Liver (tissue), 9 donors: ENCODE data around the gene GRM3. TPM values are rescaled to one million over a fixed set of nuclear protein-coding genes. Genes with fewer than 3 reads are reported as not detected.

ENCODE experiments used
- DNase-seq: peaks from one replicate; pipeline ENCODE4 v3.0.0-alpha.2; 2017; ENCODE audit warnings: low spot score
- H3K27ac ChIP-seq, 2 donors: one replicate each; pipeline ENCODE4 v1.7.0; 2013; ENCODE audit warnings: inconsistent platforms in 2 of 2, low read length in 2 of 2, control low read depth in 1 of 2, low read depth in 1 of 2, mild to moderate bottlenecking in 1 of 2
- H3K27me3 ChIP-seq, 4 donors: one replicate each; pipeline versions ENCODE4 v1.6.1 to v1.7.0; 2013; ENCODE audit warnings: low read length in 3 of 4, inconsistent platforms in 1 of 4, mild to moderate bottlenecking in 1 of 4, moderate library complexity in 1 of 4; ENCODE audit not compliant: control insufficient read depth in 4 of 4, insufficient read depth in 4 of 4
- H3K36me3 ChIP-seq, 4 donors: one replicate each; pipeline versions ENCODE4 v1.6.1 to v1.7.0; 2013; ENCODE audit warnings: low read length in 3 of 4, mild to moderate bottlenecking in 3 of 4, low read depth in 1 of 4, moderate library complexity in 1 of 4; ENCODE audit not compliant: control insufficient read depth in 4 of 4, insufficient read depth in 3 of 4
- H3K4me1 ChIP-seq, 4 donors: one replicate each; pipeline versions ENCODE4 v1.6.1 to v1.7.0; 2013; ENCODE audit warnings: low read length in 3 of 4, mild to moderate bottlenecking in 3 of 4, moderate library complexity in 1 of 4; ENCODE audit not compliant: control insufficient read depth in 4 of 4, insufficient read depth in 4 of 4
- H3K4me3 ChIP-seq, 3 donors: one replicate each; pipeline versions ENCODE4 v1.6.1 to v1.7.0; 2013; ENCODE audit warnings: low read length in 3 of 3, control low read depth in 1 of 3, low read depth in 1 of 3, mild to moderate bottlenecking in 1 of 3
- H3K9ac ChIP-seq, 2 donors: one replicate each; pipeline ENCODE4 v1.7.0; 2013; ENCODE audit warnings: low read length in 2 of 2, mild to moderate bottlenecking in 2 of 2, moderate library complexity in 2 of 2, control low read depth in 1 of 2, low read depth in 1 of 2
- H3K9me3 ChIP-seq, 4 donors: one replicate each; pipeline versions ENCODE4 v1.6.1 to v1.7.0; 2013; ENCODE audit warnings: low read length in 3 of 4; ENCODE audit not compliant: control insufficient read depth in 4 of 4
- ATF3 ChIP-seq: IDR thresholded peaks from 2 replicates; pipeline ENCODE4 v1.6.1; 2016; ENCODE audit warnings: antibody characterized with exemption
- CTCF ChIP-seq: fragments of 150-350 bp; IDR thresholded peaks from 2 replicates; pipeline ENCODE4 v1.5.1; 2017; ENCODE audit warnings: improper control_type of control experiment, low read depth, low read length; ENCODE audit not compliant: missing input control
- EGR1 ChIP-seq, 2 donors: IDR thresholded peaks; 2 replicates each; pipeline ENCODE4 v1.6.1; 2016 to 2018; ENCODE audit warnings: antibody characterized with exemption in 2 of 2, low read depth in 2 of 2
- FOXA1 ChIP-seq: IDR thresholded peaks from 2 replicates; pipeline ENCODE4 v1.6.1; 2016; ENCODE audit warnings: antibody characterized with exemption
- FOXA2 ChIP-seq: IDR thresholded peaks from 2 replicates; pipeline ENCODE4 v1.6.1; 2016; ENCODE audit warnings: antibody characterized with exemption
- GABPA ChIP-seq, 2 donors: IDR thresholded peaks in 1 of 2; conservative IDR thresholded peaks in 1 of 2; 2 replicates each; pipeline ENCODE4 v1.6.1; 2016; ENCODE audit warnings: antibody characterized with exemption in 2 of 2, mild to moderate bottlenecking in 1 of 2, moderate library complexity in 1 of 2
- HNF4A ChIP-seq, 2 donors: conservative IDR thresholded peaks; 2 replicates each; pipeline ENCODE4 v1.6.1; 2016; ENCODE audit warnings: antibody characterized with exemption in 2 of 2, mild to moderate bottlenecking in 2 of 2
- HNF4G ChIP-seq: IDR thresholded peaks from 2 replicates; pipeline ENCODE4 v1.6.1; 2016; ENCODE audit warnings: antibody characterized with exemption
- JUND ChIP-seq, 2 donors: IDR thresholded peaks; 2 replicates each; pipeline ENCODE4 v1.6.1; 2016; ENCODE audit warnings: antibody characterized with exemption in 2 of 2
- RAD21 ChIP-seq, 2 donors: IDR thresholded peaks; 2 replicates each; pipeline ENCODE4 v1.6.1; 2016; ENCODE audit warnings: antibody characterized with exemption in 2 of 2, mild to moderate bottlenecking in 2 of 2
- RXRA ChIP-seq, 2 donors: IDR thresholded peaks; 2 replicates each; pipeline ENCODE4 v1.6.1; 2017 to 2018; ENCODE audit warnings: antibody characterized with exemption in 2 of 2, mild to moderate bottlenecking in 1 of 2
- SP1 ChIP-seq: IDR thresholded peaks from 2 replicates; pipeline ENCODE4 v1.6.1; 2018; ENCODE audit warnings: antibody characterized with exemption, mild to moderate bottlenecking
- TAF1 ChIP-seq: conservative IDR thresholded peaks from 2 replicates; pipeline ENCODE4 v1.6.1; 2016; ENCODE audit warnings: antibody characterized with exemption, mild to moderate bottlenecking
- YY1 ChIP-seq: IDR thresholded peaks from 2 replicates; pipeline ENCODE4 v1.6.1; 2016; ENCODE audit warnings: antibody characterized with exemption, mild to moderate bottlenecking
- WGBS: extraction: QIAGEN DNeasy Blood & Tissue Kit; methylation state at CpG from one replicate; pipeline ENCODE4 v1.1.7; 2013; 5-methylcytosine and 5-hydroxymethylcytosine counted together
- polyA plus RNA-seq, 2 donors: library from polyadenylated mRNA; stranded (reverse) in 1 of 2; unstranded in 1 of 2; fragments of 200-250 nt in 1 of 2; fragments of >200 nt in 1 of 2; fragmentation: Nextera tagmentation in 1 of 2; extraction: Ambion mirVana in 1 of 2; gene quantifications; one replicate each; pipeline versions ENCODE4 v1.2.1 to v1.2.3, GENCODE V29; 2013 to 2015
- total RNA-seq, 2 donors: library from RNA; depleted of rRNA; stranded (reverse); fragments of >200 nt; gene quantifications; one replicate each; pipeline ENCODE4 v1.2.3, GENCODE V29; 2014
- TF ChIP-seq, protein P1 (sequence below): IDR thresholded peaks from 2 replicates; pipeline ENCODE4 v1.6.1; 2016; ENCODE audit warnings: antibody characterized with exemption, mild to moderate bottlenecking
- TF ChIP-seq, protein P2 (sequence below): IDR thresholded peaks from 2 replicates; pipeline ENCODE4 v1.6.1; 2016; ENCODE audit warnings: antibody characterized with exemption
- TF ChIP-seq, protein P3 (sequence below): IDR thresholded peaks from 2 replicates; pipeline ENCODE4 v1.6.1; 2016; ENCODE audit warnings: antibody characterized with exemption
- donor health status: healthy.
- donor health status: healthy.
- donor health status: healthy.
- donor health status: healthy.
- donor health status: healthy.

The GRM3 gene
- total and polyA plus RNA-seq, 4 donors: 0.08 to 0.09 TPM; not detected in 2

GRCh38 chr7:86762129-86762528 lies 118.4 kb downstream of the GRM3 start:
- Histone ChIP-seq H3K27ac (no peak overlapping the region), H3K27me3 (peaks cover 0 to 2% (median 0%) of the 10 kb centered on the region in 4 donors), H3K9ac (no peak overlapping the region), H3K36me3 (no peaks in the 10 kb centered on the region), H3K9me3 (no peaks in the 10 kb centered on the region), H3K4me1 (no peaks in the 10 kb centered on the region), H3K4me3 (no peak overlapping the region)
- TF ChIP-seq HNF4A (conservative IDR thresholded peaks at IDR 0.05) (no peak), RXRA (IDR thresholded peaks at IDR 0.05) (no peak), EGR1 (IDR thresholded peaks at IDR 0.05; ENCODE audit: low read depth in 2 of 2) (no peak)
- WGBS: 63% methylated on average over 2 of the region's 2 CpGs
- DNase-seq: no peak

DNA sequence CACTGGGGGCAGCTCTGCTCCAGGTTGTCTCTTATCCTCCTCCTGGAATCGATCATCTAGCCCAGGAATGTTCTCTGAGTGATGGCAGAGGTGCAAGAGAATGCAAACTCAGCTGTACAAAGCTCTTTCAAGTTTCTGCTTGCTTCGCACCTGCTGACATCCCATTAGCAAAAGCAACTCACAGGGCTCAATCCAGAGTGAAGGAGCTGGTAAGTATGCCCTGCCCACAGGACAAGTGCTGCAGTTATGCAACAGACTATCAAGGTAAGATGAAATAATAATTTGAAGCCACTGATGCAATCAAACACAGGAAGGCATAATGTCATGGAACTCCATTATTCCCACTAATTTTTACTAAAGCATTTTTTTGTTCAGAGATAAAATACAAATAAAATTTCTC lies 122.2 kb downstream of the GRM3 start:
- no peak for DNase-seq

DNA sequence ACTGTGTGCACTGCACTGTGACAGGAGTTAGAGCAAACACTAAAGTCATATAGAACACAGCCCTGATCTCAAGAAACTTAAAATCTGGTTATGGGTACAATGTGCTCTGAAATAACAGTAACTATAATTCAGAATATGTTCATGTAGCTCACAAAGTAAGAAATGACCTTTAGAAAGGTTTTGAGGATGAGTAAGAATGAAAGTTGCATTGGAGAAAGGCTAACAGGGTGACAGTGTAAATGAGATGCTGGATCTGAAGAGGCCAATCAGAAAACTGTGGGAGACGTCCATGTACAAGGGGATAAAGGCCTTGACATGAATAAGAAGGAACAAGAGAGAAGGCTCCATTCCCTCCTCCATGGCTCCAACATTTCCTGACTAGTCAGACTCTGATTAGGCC lies 124.7 kb downstream of the GRM3 start:
- 61% methylated on average over 1 of the region's 1 CpG for WGBS
- Histone ChIP-seq H3K27me3 (no peaks in the 10 kb centered on the region), H3K27ac (no peak overlapping the region), H3K36me3 (no peaks in the 10 kb centered on the region), H3K9me3 (no peaks in the 10 kb centered on the region), H3K4me1 (no peaks in the 10 kb centered on the region), H3K9ac (no peak overlapping the region), H3K4me3 (no peak overlapping the region)
- no peak for TF ChIP-seq FOXA2
- no peak for TF ChIP-seq JUND (IDR thresholded peaks at IDR 0.05)
- TF ChIP-seq YY1: no peak
- TF ChIP-seq TAF1: no peak
- TF ChIP-seq ATF3: no peak
- TF ChIP-seq, protein P1, sequence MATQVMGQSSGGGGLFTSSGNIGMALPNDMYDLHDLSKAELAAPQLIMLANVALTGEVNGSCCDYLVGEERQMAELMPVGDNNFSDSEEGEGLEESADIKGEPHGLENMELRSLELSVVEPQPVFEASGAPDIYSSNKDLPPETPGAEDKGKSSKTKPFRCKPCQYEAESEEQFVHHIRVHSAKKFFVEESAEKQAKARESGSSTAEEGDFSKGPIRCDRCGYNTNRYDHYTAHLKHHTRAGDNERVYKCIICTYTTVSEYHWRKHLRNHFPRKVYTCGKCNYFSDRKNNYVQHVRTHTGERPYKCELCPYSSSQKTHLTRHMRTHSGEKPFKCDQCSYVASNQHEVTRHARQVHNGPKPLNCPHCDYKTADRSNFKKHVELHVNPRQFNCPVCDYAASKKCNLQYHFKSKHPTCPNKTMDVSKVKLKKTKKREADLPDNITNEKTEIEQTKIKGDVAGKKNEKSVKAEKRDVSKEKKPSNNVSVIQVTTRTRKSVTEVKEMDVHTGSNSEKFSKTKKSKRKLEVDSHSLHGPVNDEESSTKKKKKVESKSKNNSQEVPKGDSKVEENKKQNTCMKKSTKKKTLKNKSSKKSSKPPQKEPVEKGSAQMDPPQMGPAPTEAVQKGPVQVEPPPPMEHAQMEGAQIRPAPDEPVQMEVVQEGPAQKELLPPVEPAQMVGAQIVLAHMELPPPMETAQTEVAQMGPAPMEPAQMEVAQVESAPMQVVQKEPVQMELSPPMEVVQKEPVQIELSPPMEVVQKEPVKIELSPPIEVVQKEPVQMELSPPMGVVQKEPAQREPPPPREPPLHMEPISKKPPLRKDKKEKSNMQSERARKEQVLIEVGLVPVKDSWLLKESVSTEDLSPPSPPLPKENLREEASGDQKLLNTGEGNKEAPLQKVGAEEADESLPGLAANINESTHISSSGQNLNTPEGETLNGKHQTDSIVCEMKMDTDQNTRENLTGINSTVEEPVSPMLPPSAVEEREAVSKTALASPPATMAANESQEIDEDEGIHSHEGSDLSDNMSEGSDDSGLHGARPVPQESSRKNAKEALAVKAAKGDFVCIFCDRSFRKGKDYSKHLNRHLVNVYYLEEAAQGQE: no peak
- no peak for TF ChIP-seq EGR1 (IDR thresholded peaks at IDR 0.05; ENCODE audit: low read depth in 2 of 2)
- TF ChIP-seq SP1: no peak
- no peak for TF ChIP-seq RAD21 (IDR thresholded peaks at IDR 0.05)
- TF ChIP-seq RXRA (IDR thresholded peaks at IDR 0.05): no peak
- DNase-seq: no peak

More for the DNA sequence above, 122.2 kb downstream of the GRM3 start:
- TF ChIP-seq CTCF (no peak), SP1 (no peak), GABPA (IDR thresholded peaks at IDR 0.05 in 1 of 2, conservative IDR thresholded peaks at IDR 0.05 in 1 of 2) (no peak), RAD21 (IDR thresholded peaks at IDR 0.05) (no peak), JUND (IDR thresholded peaks at IDR 0.05) (no peak), HNF4A (conservative IDR thresholded peaks at IDR 0.05) (no peak), HNF4G (no peak), FOXA1 (no peak), TAF1 (no peak), FOXA2 (no peak), YY1 (no peak), EGR1 (IDR thresholded peaks at IDR 0.05; ENCODE audit: low read depth in 2 of 2) (no peak)
- TF ChIP-seq, protein P2, sequence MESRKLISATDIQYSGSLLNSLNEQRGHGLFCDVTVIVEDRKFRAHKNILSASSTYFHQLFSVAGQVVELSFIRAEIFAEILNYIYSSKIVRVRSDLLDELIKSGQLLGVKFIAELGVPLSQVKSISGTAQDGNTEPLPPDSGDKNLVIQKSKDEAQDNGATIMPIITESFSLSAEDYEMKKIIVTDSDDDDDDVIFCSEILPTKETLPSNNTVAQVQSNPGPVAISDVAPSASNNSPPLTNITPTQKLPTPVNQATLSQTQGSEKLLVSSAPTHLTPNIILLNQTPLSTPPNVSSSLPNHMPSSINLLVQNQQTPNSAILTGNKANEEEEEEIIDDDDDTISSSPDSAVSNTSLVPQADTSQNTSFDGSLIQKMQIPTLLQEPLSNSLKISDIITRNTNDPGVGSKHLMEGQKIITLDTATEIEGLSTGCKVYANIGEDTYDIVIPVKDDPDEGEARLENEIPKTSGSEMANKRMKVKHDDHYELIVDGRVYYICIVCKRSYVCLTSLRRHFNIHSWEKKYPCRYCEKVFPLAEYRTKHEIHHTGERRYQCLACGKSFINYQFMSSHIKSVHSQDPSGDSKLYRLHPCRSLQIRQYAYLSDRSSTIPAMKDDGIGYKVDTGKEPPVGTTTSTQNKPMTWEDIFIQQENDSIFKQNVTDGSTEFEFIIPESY: no peak
- TF ChIP-seq, protein P3, sequence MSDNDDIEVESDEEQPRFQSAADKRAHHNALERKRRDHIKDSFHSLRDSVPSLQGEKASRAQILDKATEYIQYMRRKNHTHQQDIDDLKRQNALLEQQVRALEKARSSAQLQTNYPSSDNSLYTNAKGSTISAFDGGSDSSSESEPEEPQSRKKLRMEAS: no peak
- Histone ChIP-seq H3K27me3 (peaks cover 0 to 2% (median 0%) of the 10 kb centered on the region in 4 donors), H3K9ac (no peak overlapping the region), H3K4me3 (no peak overlapping the region), H3K4me1 (no peaks in the 10 kb centered on the region), H3K9me3 (no peaks in the 10 kb centered on the region), H3K36me3 (no peaks in the 10 kb centered on the region), H3K27ac (no peak overlapping the region)
- WGBS: 68% methylated on average over 2 of the region's 2 CpGs
